Fibroblast of the aortic adventitia (primary cell): ENCODE measurements around the gene UBQLN2. TPM values are rescaled to one million over a fixed set of nuclear protein-coding genes. Genes with fewer than 3 reads are reported as not detected.
"Not testable (repeated sequence)": the region's sequence is repeated elsewhere in the genome, so short reads cannot be mapped to it uniquely, and the experiment has no call there.

ENCODE experiments used
- DNase-seq: peaks from one replicate; pipeline ENCODE4 v3.0.0-alpha.2; 2010; ENCODE audit warnings: low read depth
- H3K4me3 ChIP-seq: 2 replicates; pipeline ENCODE4 v1.5.1; 2011; ENCODE audit warnings: low read depth, mild to moderate bottlenecking, control low read depth, low read length, moderate library complexity
- total RNA-seq: library from RNA; depleted of rRNA; stranded (reverse); fragments of >200 nt; gene quantifications from 2 replicates; pipeline ENCODE4 v1.2.3, GENCODE V29; 2012; ENCODE audit warnings: low replicate concordance
- TF ChIP-seq, protein P1 (sequence below): IDR thresholded peaks from 2 replicates; pipeline ENCODE4 v1.5.1; 2011; ENCODE audit warnings: mild to moderate bottlenecking, low read length, control low read depth, inconsistent platforms; ENCODE audit not compliant: insufficient read depth

Gene UBQLN2
- 5.1 and 17.8 TPM in 2 replicates for total RNA-seq

GRCh38 chrX:56563231-56564161 lies at the start of gene UBQLN2:
Gene UBQLN2 (plus strand): TSS chrX:56563627. CDS start chrX:56563874, 247 bp downstream.
- DNase-seq: peak; percentile 80
- TF ChIP-seq, protein P1, sequence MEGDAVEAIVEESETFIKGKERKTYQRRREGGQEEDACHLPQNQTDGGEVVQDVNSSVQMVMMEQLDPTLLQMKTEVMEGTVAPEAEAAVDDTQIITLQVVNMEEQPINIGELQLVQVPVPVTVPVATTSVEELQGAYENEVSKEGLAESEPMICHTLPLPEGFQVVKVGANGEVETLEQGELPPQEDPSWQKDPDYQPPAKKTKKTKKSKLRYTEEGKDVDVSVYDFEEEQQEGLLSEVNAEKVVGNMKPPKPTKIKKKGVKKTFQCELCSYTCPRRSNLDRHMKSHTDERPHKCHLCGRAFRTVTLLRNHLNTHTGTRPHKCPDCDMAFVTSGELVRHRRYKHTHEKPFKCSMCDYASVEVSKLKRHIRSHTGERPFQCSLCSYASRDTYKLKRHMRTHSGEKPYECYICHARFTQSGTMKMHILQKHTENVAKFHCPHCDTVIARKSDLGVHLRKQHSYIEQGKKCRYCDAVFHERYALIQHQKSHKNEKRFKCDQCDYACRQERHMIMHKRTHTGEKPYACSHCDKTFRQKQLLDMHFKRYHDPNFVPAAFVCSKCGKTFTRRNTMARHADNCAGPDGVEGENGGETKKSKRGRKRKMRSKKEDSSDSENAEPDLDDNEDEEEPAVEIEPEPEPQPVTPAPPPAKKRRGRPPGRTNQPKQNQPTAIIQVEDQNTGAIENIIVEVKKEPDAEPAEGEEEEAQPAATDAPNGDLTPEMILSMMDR: peak; percentile 50
- peak within 1 kb of the TSS; percentile 74 for H3K4me3 ChIP-seq

DNA sequence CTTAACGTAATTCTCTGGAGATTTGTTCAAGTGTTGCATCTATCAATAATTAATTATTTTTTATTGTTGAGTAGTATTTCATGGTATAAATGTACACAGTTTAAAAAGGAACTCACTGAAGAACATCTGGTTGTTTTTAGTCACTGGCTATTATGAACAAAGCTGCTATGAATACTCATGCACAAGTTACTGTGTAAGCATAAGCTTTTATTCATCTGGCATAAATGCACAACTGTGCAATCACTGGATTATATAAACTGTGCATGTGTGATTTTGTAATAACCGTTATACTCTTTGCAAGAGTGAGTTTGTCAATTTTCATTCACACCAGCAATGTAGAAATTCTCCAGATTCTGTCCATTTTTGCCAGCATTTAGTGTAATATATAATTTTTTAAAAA lies 43.8 kb upstream of the UBQLN2 start:
- DNase-seq: no peak
- H3K4me3 ChIP-seq: no peak overlapping the region
- TF ChIP-seq, protein P1: no peak

- not testable (repeated sequence) for DNase-seq, H3K4me3 ChIP-seq
Observed at GRCh38 chrX:56529482-56530007, 33.9 kb upstream of the UBQLN2 start.

DNA sequence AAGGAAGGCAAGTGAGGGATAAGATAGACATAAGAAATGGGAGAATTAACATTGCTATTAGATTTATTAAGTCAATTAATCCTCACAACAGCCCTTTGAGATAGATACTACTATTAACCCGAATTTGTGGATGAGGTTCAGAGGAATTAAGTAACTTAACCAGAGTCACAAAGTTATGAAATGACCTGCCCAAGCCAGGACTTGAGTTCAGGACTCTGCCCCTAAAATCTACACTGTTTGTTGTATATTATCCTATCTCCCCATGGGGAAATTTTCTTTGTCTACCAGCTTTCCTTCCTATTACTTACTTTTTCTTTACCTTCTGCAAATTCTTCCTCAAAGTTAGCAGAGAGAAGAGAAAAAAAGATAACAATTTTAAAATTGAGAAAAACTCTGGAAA lies 33.4 kb upstream of the UBQLN2 start:
- DNase-seq: no peak
- TF ChIP-seq, protein P1: no peak
- H3K4me3 ChIP-seq: no peak overlapping the region

DNA sequence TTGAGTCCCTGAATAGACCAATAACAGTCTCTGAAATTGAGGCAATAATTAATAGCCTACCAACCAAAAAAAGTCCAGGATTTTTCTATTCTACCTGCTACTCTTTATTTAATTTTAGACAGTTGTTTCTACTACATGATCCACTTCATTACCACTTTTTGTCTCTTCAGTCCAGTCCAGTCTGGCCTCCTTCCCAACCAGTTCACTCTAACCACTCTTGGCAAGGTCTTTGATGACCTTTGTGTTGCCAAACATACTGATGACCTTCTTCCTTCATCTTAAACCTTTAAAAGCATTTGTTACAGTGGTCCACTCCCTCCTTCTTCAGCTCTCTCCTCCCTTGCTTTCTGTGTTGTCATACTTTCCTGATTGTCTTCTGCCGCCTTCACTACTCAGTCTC lies 12.8 kb upstream of the UBQLN2 start:
- TF ChIP-seq, protein P1: no peak
- no peak overlapping the region for H3K4me3 ChIP-seq
- no peak for DNase-seq

DNA sequence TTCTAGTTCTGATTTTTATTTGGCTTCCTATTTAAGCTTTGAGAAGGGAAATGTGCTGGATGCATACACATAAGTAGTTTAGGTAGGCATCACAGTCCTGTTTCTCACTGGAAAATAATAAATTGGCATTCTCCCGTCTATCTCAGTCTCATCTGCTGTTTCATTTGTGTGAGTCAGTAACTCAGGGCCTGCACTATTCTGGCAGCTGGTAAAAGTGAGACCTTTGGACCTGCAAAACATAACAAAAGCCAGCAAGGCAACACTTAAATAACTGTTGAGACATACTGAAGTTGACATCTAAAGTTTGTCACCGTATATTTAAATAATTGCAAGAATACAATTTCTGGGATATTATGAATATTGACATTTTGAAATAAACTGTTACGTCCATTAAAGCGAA lies 8.6 kb upstream of the UBQLN2 start:
- no peak for DNase-seq
- TF ChIP-seq, protein P1: no peak
- no peak overlapping the region for H3K4me3 ChIP-seq

DNA sequence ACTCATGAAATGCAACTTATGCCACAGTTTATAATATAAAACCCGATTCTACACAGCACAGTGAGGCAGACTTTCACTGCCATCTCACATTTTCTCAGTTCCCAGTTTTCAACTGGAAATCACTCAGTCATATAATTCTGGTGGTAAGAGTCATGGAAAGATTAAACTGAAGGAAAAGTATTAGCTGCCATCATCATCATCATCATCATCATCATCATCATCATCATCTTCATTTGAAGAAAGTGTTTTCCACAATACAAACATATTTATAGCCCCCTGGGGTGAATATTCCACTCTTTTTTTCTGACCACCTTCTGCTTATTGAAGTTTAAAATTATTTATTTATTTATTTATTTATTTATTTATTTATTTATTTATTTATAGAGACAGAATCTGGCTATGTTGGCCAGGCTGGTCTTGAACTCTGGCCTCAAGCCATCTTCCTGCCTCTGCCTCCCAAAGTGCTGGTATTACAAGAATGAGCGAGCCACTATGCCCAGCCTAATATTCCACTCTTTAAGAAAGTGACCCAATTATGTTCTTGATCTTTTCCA lies 6.0 kb upstream of the UBQLN2 start:
- TF ChIP-seq, protein P1: no peak
- no peak for DNase-seq
- H3K4me3 ChIP-seq: no peak overlapping the region
